Fibroblast of pulmonary artery (primary cell): ENCODE measurements around the gene ACOT13.
"Not testable (repeated sequence)": the region's sequence is repeated elsewhere in the genome, so short reads cannot be mapped to it uniquely, and the experiment has no call there.

Experiments
- DNase-seq: peaks from one replicate; pipeline ENCODE4 v3.0.0-alpha.2; 2010; ENCODE audit warnings: low read depth
- H3K4me3 ChIP-seq: replicated peaks from 2 replicates; pipeline ENCODE4 v1.5.1; 2011; ENCODE audit warnings: low read depth, mild to moderate bottlenecking, control low read depth, low read length, moderate library complexity
- CTCF ChIP-seq: IDR thresholded peaks from 2 replicates; pipeline ENCODE4 v1.5.1; 2011; ENCODE audit warnings: mild to moderate bottlenecking, control low read depth, low read length, inconsistent platforms; ENCODE audit errors: missing control alignments

Gene ACOT13

DNA sequence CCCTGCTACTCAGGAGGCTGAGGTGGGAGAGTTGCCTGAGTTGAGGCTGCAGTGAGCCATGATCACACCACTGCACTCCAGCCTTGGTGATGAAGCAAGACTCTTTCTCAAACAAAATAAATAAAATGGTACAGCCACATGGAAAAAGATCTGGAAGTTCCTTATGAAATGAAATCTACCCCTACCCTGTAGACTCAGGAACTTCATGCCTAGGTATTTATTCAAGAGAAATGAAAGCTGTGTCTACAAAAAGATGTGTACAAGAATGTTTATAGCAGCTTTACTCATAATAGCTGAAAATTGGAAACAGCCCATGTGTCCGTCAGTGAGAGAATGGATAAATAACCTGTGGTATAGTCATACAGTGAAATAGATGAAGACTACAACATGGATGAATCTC, 67.3 kb downstream of the ACOT13 start:
- H3K4me3 ChIP-seq, result no peak overlapping the region
- TF ChIP-seq CTCF, result no peak
- DNase-seq, result no peak

DNA sequence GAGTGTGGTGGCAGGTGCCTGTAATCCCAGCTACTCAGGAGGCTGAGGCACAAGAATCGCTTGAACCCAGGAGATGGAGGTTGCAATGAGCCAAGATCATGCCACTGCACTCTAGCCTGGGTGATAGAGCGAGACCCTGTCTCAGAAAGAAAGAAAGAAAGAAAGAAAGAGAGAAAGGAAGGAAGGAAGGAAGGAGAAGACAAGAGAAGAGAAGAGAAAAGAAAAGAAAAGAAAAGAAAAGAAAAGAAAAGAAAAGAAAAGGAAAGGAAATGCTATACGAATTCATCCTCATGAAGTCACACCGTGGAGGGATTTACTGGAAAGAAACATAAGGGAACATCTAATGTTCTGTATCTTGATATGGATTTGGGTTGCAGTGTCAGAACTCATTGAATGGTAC, 67.8 kb downstream of the ACOT13 start:
- DNase-seq, H3K4me3 ChIP-seq: not testable (repeated sequence)

GRCh38 chr6:24738741-24739140, 71.9 kb downstream of the ACOT13 start:
- TF ChIP-seq CTCF, result no peak
- H3K4me3 ChIP-seq, result no peak overlapping the region
- DNase-seq, result no peak

DNA sequence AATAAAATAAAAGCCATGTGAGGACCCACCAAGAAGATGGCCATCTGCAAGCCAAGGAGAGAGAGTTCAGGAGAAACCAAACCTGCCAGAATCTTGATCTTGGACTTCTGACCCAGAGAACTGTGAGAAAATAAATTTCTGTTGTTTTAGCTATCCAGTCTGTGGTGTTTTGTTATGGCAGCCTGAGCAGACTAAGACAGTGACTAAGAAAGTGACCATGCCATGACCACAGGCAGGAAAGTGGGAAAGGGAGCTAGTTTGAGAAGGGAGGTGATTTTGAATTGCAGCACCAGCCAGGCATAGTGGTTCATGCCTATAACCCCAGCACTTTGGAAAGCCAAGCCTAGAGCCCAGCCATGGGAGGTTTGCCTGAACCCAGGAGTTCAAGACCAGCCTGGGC, 74.0 kb downstream of the ACOT13 start:
- no peak for DNase-seq
- no peak for TF ChIP-seq CTCF

GRCh38 chr6:24742216-24742738, 75.4 kb downstream of the ACOT13 start:
- DNase-seq, result no peak
- no peak overlapping the region for H3K4me3 ChIP-seq
- TF ChIP-seq CTCF, result no peak

More for the DNA sequence above, 74.0 kb downstream of the ACOT13 start:
- no peak overlapping the region for H3K4me3 ChIP-seq

DNA sequence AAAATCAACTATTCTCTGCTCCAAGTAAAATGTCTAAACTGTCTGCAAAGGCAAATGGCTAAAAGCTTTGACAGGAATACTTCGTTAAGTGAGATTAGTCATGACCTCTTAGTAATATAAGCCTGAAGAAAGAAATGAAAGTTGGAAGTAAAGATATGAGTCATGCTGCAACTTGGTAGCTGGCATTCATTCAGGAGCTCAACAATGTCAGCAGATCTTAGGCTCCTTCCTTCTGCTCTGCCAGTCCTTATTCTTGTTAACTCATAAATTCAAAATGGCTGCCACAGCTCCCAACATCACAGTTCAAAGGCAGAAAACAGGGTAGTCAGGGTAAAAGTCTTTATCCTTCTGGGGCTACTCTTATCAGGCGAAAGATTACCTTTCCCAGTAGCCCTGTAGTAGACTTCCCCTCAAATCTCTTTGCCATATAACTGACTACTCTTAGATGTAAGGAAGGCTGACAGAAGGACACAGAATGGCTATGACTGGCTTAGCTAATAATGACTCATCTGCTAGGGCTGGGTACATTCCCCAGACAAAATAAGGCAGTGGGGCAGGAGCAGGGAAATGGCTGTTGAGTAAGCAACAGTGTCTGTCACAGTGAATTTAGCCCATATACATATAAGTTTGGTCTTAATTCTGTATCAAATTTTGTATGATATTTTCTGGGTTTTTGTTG, 76.5 kb downstream of the ACOT13 start:
- DNase-seq, result peak; percentile 98
- TF ChIP-seq CTCF, result no peak
- peak overlapping the region; percentile 34 for H3K4me3 ChIP-seq

- DNase-seq, result no peak
- no peak overlapping the region for H3K4me3 ChIP-seq
- no peak for TF ChIP-seq CTCF
These were observed 77.1 kb downstream of the ACOT13 start for GRCh38 chr6:24743944-24744335.
